NT2/D1 (cell line): ENCODE measurements around the gene MRPS12.

Experiments
- SUZ12 ChIP-seq: IDR thresholded peaks from 2 replicates; pipeline ENCODE4 v1.6.1; 2011; ENCODE audit not compliant: insufficient read length, insufficient read depth; ENCODE audit errors: extremely low read depth
- YY1 ChIP-seq: IDR thresholded peaks from 2 replicates; pipeline ENCODE4 v1.6.1; 2011; ENCODE audit not compliant: insufficient read length, insufficient read depth

GRCh38 chr19:38900743-38901190, 30.0 kb upstream of the MRPS12 start:
- TF ChIP-seq SUZ12: no peak
- TF ChIP-seq YY1: no peak
